Endothelial cell of hepatic sinusoid (primary cell): Measurements from ENCODE around the gene STRIP1.

Source experiments
- in situ Hi-C: cut with HindIII; loops from 2 replicates; pipeline ENCODE4 v1.10.0; 2017; ENCODE audit warnings: low sequenced_read_pairs

Gene STRIP1

DNA sequence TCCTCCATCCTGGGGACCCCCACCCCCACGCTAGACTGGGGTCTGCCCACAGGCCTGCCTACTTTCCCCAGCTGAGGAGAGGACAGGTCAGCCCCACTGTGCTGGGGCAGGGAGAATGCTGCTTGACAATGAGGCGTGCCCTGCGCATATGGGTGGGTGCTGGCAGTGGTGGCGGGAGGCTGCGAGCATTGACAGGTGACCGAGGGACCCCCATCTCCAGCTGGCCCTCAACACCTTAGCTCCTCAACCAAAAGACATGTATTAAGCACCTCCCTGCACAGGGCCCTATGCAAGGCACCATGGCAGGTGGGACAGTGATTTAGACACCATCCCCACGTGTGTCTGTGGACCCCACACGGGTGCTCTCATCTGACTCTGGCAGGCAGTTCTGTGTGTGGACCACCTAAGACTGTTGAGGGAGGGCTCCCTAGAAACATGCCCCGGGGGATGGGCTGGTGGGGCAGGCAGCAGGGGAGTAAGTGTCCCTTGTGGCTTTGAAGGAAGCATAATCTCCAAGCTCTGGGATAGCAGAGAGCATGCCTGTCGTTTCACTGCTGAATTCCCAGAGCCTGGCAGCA is 54.4 kb downstream of the STRIP1 start:
- in situ Hi-C loops, result no loop called here

DNA sequence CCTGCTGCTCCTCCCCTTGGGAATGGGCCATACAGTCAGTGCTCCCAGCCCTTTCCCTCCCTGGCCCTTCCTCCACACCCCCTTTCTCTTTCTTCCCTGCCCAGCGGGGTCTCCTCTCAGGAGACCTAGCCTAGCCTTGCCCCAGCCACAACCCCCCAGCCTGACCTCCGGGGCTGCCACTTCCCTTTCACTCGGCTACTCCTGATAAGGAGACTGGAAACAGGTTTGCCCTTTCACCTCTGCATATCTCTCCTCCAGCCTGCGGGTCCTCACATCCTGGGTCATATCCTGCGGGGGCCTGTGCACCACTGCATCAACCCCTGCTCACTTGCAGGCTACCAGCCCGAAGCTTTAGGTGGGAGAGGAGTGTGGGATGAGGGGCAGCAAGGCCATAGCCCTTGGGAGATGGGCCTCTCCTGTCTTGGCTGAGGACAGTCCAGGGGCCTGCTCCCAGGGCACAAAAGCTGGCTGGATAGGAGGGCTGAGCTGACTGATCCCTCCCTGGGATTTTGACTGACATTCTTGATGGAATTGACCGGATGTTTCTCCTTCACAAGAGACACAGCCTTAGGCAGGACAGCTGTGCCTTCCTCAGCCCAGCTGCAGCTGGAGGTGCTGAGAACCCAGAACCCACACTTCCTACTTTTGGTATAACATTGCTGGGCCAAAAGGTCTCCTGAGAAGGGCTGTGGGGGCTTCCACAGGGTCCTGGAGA is 55.3 kb downstream of the STRIP1 start:
- in situ Hi-C loops, result no loop called here

DNA sequence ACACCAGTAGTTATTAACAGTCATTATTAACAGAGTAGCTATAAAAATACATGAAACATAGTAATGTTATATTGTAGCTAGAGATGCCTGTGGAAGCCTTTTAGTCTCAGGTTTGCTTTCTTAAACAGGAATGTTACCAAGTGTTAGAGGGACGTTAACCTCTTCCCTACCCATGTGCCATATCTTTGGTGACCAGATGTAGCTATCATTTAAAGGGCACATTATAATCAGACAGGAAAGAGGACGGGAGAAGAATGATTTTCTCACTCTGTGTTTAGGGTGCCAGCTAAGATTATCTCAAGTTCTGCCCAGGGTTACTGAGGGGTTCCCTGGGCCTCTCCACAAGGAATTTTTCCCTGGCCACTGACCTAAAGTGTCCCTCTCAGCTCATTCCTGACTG is 57.0 kb downstream of the STRIP1 start:
- in situ Hi-C loops, result no loop called here

DNA sequence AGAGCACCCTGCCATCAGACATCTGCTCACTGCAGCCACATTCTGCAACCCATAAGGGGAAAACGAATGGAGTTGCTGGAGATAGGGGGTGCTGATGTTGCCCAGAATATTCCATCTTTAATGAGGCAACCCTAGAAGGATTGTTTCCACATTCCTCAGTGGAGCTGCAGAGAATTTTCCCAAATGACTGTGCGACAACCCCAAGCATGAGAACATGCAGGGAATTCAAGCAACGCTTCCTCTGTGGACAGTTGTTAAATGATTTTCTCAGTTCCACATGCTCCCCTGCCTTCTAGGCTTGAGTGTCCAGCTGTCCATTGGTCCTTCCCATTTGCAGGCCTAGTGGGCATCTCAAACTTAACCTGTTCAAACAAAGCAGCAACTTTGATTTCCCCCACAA is 57.4 kb downstream of the STRIP1 start:
- in situ Hi-C loops, result no loop called here

DNA sequence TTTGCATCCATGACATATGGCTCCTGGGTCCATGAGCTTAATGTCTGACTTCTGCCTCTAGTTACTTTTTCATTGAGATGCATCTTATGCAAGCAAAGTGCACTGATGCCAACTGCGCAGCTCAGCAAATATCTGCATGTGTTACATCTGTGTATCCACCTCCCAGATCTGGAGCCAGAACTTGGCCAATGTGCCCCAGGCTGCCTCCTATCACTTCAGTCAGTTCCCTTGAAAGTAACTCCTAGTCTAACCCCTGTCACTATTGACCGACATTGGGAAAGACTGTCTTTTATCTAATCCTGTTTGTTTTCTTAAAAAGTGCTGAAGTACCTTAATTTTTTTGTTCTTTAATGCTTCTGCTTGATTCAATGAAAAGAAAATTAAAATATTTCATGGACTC is 58.6 kb downstream of the STRIP1 start:
- in situ Hi-C loops, result no loop called here

DNA sequence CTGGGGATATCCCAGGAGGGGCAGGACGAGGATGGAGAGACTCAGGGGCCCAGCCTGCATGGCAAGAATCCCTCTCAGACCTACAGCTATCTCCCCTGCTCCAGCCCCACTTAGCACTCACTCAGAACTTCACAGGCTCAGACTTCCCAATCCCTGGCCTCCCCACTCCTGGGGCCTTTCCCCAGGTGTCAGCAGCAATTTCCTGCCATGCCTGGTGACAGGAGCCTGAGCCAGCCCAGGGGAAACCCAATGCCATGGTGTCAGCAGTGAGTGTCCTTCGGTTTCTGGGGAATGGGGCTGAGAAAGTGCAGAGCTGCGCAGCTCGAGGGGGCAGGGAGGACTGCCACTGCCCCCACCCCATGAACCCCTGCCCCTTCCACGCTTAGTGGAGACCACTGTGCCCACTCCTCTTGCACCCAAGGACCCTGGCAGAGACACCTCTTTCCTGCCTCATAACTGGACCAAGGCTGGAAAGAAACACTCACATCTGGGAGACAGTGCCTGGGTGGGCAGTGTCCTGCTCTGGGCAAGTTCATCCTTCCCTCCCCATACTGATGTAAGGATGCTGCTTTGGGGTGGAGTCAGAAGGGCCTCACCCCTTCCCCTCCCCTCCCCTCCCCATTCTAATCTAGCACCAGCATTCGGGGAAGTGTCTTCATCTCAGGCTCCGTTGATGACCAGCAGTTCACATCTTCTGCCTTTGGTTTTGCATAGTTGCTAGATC is 60.7 kb downstream of the STRIP1 start:
- in situ Hi-C loops, result no loop called here

DNA sequence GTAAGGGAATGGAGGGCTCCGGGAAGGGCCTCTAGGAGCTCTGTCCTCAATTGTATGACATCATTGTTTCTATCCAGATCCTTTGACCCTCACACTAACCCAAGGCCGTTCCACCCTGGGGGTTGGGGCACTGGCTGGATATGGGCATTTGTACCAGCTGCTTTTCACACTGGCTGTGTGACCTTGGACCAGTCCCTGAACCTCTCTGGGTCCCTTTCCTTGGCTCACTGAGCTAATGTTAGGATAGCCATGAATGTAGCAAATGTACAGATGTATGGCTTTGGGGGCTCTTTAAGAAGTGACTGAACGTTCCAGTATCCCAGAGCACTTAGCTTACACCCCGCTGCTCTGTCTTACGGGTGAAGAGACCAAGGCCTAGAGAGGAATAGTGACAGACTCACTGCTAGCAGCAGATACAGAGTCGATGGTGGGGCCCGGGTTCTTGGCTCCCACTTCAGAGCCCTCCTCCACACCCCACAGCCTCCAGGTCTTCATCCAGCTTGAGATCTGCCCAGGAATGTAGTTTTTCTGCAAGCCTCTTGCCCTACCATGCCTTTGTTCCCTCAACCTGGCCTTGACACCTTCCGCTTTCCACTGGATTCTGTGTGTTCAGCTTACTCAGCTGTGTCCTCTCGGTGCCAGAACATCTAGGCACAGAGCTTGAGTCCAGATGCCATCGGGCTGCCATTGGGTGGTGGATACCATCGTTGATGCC is 63.2 kb downstream of the STRIP1 start:
- in situ Hi-C loops, result no loop called here

DNA sequence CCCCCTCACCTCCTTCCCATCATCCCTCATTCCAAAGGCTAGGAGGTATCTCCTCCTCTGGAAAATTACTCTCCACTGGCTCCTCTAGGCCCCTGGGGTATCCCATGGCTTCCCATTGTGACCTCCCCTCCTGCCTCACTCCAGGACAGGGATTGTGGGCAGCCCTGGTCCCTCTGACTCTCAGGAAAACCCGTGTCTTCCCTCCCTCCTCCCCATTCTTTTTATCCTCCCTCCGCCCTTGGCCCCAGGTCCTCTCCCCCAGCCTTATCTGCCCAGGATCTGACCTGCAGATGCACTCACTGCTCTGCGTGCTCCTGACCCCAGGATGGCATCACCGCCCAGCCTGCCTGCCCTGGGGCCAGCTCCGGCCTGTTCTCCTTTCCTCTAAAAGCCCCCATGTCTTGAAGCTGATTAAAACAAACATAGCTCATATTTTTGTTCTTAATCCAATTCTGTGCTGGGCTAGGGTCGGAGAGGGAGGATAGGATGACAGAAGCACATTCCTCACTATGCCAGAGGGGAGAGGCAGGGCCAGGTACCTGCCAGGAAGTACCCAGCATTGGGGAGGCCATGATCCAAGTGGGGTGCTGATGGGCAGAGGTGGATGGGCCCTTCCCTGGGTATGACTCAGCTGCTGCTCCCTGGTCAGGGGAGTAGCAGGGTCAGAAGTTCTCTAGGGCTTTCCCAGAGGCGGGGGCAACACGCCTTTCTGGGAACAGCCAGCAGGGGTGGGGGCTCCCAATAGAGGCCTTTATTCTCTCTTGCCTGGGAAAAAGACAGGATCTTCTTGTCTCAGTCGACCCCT is 64.0 kb downstream of the STRIP1 start:
- in situ Hi-C loops, result no loop called here

DNA sequence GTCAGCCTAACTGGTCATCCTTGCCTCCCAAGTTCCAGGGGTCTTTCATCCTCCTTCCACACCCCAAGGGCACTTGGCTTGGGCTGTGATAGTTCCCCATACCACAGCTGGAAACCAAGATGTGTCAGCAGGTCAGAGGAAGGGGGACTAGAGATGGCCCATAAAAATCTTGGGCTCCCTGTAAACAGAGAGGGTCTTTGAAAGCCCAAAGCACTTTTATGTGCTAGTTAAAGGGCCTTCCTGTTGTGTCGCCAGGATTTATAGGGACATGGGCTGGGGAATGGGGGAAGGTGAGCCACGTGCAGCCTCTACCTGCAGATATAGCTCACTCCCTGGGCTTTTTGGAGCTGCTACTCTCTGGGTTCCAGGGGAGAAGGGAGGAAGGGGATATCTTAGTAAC is 65.9 kb downstream of the STRIP1 start:
- in situ Hi-C loops, result no loop called here

DNA sequence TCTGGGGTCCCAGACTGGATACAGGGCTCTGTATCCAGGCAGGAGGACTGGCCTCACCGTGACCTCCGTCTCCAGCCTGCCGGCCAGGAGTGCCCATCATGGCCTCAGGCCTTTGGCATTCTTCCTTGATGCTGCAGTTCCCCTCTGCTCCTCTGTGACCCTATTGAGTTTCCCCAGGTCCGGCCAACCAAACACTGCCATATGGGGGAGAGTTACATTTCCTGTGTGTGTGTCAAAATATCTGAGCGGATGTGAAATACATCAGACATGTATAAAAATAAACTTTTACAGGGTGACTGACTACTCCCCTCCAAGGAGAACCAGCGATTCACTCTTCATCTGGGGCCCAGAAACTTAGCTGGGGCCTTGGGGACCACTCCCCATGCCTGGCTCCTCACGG is 67.7 kb downstream of the STRIP1 start:
- in situ Hi-C loops, result no loop called here
